Measurements from ENCODE around the gene TAB2. TPM values are rescaled to one million over a fixed set of nuclear protein-coding genes. Genes with fewer than 3 reads are reported as not detected.

TAB2 gene
- polyA plus RNA-seq, 2 of the 4 experiments (the other 2 are of a cell fraction), result 23.0 to 49.0 TPM

DNA sequence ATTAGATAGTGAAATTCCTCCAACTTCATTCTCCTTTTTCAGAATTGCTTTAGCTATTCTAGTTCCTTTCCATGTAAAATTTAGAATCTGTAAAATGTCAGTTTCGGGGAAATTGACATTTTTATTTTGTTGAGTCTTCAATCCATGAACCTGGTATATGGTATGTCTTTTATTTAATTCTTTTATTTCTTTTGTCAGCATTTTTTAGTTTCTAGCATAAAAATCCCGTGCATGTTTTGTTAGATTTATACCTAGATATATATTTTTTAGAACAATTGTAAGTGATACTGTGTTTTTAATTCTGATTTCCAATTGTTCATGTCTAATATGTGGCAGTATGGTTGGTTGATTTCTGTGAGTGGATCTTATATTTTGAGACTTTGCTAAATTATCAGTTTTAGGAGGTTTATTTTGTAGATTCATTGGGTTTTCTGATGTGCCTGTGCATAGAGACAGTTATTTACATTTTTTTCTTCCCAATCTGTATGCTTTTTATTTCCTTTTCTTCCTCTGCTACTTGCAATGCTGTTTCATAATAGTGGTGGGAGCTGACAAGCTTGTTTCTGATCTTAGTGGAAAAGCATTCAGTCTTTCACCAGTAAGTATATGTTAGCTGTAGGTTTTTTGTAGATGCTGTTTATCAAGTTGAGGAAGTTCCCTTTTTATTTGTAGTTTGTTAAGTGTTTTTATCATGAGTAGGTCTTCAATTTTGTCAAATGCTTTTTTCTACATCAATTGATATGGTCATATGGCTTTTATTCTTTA lies 13.7 kb downstream of the TAB2 start:
- WGBS (ENCODE audit: missing lambda C conversion rate), result 49% methylated on average over 2 of the region's 2 CpGs
- Histone ChIP-seq H3K4me2 (peak overlapping the region; percentile 71; the same call in 2 of the 3 replicates), H3K27ac (no peak overlapping the region), H3K4me1 (peaks cover 68% of the 10 kb centered on the region), H3K9me3 (no peaks in the 10 kb centered on the region), H3K4me3 (no peak overlapping the region)
- ChIA-PET POLR2A (interaction anchor here (1.5 kb wide), 1 partner anchor 14 kb away, joined by 3 read pairs; the partner anchor contains the start of gene TAB2), CTCF (no interaction called here)
- ATAC-seq (no peak), DNase-seq (ENCODE audit: low read depth in 1 of 2, low spot score in 1 of 2) (no peak), FAIRE-seq (no peak)
- TF ChIP-seq, protein P1, sequence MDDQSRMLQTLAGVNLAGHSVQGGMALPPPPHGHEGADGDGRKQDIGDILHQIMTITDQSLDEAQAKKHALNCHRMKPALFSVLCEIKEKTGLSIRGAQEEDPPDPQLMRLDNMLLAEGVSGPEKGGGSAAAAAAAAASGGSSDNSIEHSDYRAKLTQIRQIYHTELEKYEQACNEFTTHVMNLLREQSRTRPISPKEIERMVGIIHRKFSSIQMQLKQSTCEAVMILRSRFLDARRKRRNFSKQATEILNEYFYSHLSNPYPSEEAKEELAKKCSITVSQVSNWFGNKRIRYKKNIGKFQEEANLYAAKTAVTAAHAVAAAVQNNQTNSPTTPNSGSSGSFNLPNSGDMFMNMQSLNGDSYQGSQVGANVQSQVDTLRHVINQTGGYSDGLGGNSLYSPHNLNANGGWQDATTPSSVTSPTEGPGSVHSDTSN (IDR thresholded peaks at IDR 0.05), result no peak
- TF ChIP-seq, protein P2, sequence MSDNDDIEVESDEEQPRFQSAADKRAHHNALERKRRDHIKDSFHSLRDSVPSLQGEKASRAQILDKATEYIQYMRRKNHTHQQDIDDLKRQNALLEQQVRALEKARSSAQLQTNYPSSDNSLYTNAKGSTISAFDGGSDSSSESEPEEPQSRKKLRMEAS (IDR thresholded peaks at IDR 0.05), result no peak

DNA sequence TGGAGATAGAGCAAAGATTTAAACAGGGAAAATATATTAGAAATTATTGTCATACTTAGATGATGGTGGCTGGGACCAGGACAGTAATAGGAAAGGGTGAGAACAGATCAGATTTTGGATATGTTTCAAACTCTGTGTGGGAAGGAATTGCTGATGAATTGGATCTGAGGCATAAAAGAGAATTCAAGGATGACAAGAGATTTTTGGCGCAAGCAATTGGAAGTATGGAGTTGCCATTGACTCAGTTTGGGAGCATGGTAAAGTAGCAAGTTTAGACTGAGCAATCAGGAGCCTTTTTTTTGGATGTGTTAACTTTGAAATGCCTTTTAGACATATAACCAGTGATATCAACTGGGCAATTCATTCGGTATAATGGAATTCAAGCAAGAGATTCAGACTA lies 14.4 kb downstream of the TAB2 start:
- 83% methylated on average over 2 of the region's 2 CpGs for WGBS (ENCODE audit: missing lambda C conversion rate)
- DNase-seq (ENCODE audit: low read depth in 1 of 2, low spot score in 1 of 2) (no peak), FAIRE-seq (no peak), ATAC-seq (no peak)
- Histone ChIP-seq H3K4me3 (no peak overlapping the region), H3K4me1 (peaks cover 74% of the 10 kb centered on the region), H3K9me3 (no peaks in the 10 kb centered on the region), H3K4me2 (peak overlapping the region; percentile 71), H3K27ac (no peak overlapping the region)
- POLR2A ChIA-PET, result interaction anchor here (1.5 kb wide), 1 partner anchor 14 kb away, joined by 3 read pairs; the partner anchor contains the start of gene TAB2
- TF ChIP-seq ZFP36 (IDR thresholded peaks at IDR 0.05; ENCODE audit: borderline replicate concordance, partially characterized antibody) (no peak), JUN (IDR thresholded peaks at IDR 0.05) (no peak), CHD2 (IDR thresholded peaks at IDR 0.05; ENCODE audit: low read length, partially characterized antibody) (no peak), HMGXB4 (CRISPR knock-in tag; IDR thresholded peaks at IDR 0.05; ENCODE audit: borderline replicate concordance) (no peak)
- TF ChIP-seq, protein P3, sequence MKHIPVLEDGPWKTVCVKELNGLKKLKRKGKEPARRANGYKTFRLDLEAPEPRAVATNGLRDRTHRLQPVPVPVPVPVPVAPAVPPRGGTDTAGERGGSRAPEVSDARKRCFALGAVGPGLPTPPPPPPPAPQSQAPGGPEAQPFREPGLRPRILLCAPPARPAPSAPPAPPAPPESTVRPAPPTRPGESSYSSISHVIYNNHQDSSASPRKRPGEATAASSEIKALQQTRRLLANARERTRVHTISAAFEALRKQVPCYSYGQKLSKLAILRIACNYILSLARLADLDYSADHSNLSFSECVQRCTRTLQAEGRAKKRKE (CRISPR knock-in tag; IDR thresholded peaks at IDR 0.05; ENCODE audit: low read depth), result no peak
- CTCF ChIA-PET, result no interaction called here

- DNase-seq (ENCODE audit: low read depth in 1 of 2, low spot score in 1 of 2) (no peak), ATAC-seq (no peak), FAIRE-seq (no peak)
- Histone ChIP-seq H3K27ac (peak overlapping the region in 1 of 2 experiments; percentile 35; a peak in 3 of 6 replicates), H3K4me3 (no peak overlapping the region), H3K9me3 (no peaks in the 10 kb centered on the region), H3K4me2 (peak overlapping the region; percentile 71), H3K4me1 (peaks cover 75% of the 10 kb centered on the region)
- TF ChIP-seq RAD21 (conservative IDR thresholded peaks at IDR 0.05 in 1 of 2, IDR thresholded peaks at IDR 0.05 in 1 of 2) (no peak), E2F6 (IDR thresholded peaks at IDR 0.05; ENCODE audit: borderline replicate concordance, low read depth) (no peak), NPAS2 (CRISPR knock-in tag; IDR thresholded peaks at IDR 0.05; ENCODE audit: borderline replicate concordance) (no peak), BHLHE40 (IDR thresholded peaks at IDR 0.05; ENCODE audit: low read depth, low read length) (no peak), KDM1A (IDR thresholded peaks at IDR 0.05; ENCODE audit: low read depth) (no peak), HOXB5 (CRISPR knock-in tag; IDR thresholded peaks at IDR 0.05) (no peak), FOSB (CRISPR knock-in tag; IDR thresholded peaks at IDR 0.05) (no peak)
- CTCF ChIA-PET, result interaction anchor here (0.6 to 1.7 kb wide), 3 partner anchors 11 to 250 kb away, joined by 3 to 4 read pairs (median 3); no protein-coding TSS in a partner anchor
- POLR2A ChIA-PET, result interaction anchor here (1.5 kb wide), 1 partner anchor 15 kb away, joined by 3 read pairs; the partner anchor contains the start of gene TAB2
- WGBS (ENCODE audit: missing lambda C conversion rate), result 37% methylated on average over 5 of the region's 5 CpGs
Measured at GRCh38 chr6:149332602-149333265, 15.2 kb downstream of the TAB2 start.
